SJCRH30 (cell line): ENCODE data around the gene MCRS1. TPM values are rescaled to one million over a fixed set of nuclear protein-coding genes. Genes with fewer than 3 reads are reported as not detected.

Experiments used
- DNase-seq, 2 experiments: peaks; one replicate each; pipeline ENCODE4 v3.0.0-alpha.2; 2015 to 2020
- H3K27ac ChIP-seq: fragments of 250-450 bp; sonication (Bioruptor Pico); 2 replicates; pipeline ENCODE4 v1.5.1; 2020; ENCODE audit warnings: mild to moderate bottlenecking, moderate library complexity
- H3K27me3 ChIP-seq: fragments of 250-450 bp; sonication (Bioruptor Pico); 2 replicates; pipeline ENCODE4 v1.5.1; 2020; ENCODE audit warnings: mild to moderate bottlenecking, moderate library complexity
- H3K36me3 ChIP-seq: fragments of 250-450 bp; sonication (Bioruptor Pico); 2 replicates; pipeline ENCODE4 v1.5.1; 2020; ENCODE audit warnings: mild to moderate bottlenecking, moderate library complexity
- H3K4me1 ChIP-seq: fragments of 250-450 bp; sonication (Bioruptor Pico); 2 replicates; pipeline ENCODE4 v1.5.1; 2020; ENCODE audit warnings: mild to moderate bottlenecking, moderate library complexity
- H3K4me3 ChIP-seq: fragments of 250-450 bp; sonication (Bioruptor Pico); 2 replicates; pipeline ENCODE4 v1.5.1; 2020; ENCODE audit warnings: mild to moderate bottlenecking, moderate library complexity
- H3K9me3 ChIP-seq: fragments of 250-450 bp; sonication (Bioruptor Pico); replicated peaks from 2 replicates; pipeline ENCODE4 v1.5.1; 2020; ENCODE audit warnings: mild to moderate bottlenecking, moderate library complexity
- total RNA-seq: library from RNA; depleted of rRNA; stranded (reverse); fragments of >200 nt; shearing (Covaris generic); gene quantifications from 2 replicates; pipeline ENCODE4 v1.2.3, GENCODE V29; 2014

The MCRS1 gene
- total RNA-seq, 1 experiment from 2014 or later, result 55.9 TPM

GRCh38 chr12:49588281-49588680, 20.3 kb upstream of the MCRS1 start:
- no peak for DNase-seq
- Histone ChIP-seq H3K4me3 (no peak overlapping the region), H3K9me3 (no peaks in the 10 kb centered on the region), H3K4me1 (peaks cover 7% of the 10 kb centered on the region), H3K27ac (no peak overlapping the region), H3K27me3 (no peaks in the 10 kb centered on the region), H3K36me3 (peaks cover 7% of the 10 kb centered on the region; the same call in 1 of the 2 replicates)

- peaks cover 7% of the 10 kb centered on the region; the same call in 1 of the 2 replicates for H3K36me3 ChIP-seq
- no peaks in the 10 kb centered on the region for H3K9me3 ChIP-seq
- no peak for DNase-seq
- no peak overlapping the region for H3K27ac ChIP-seq
- no peaks in the 10 kb centered on the region for H3K27me3 ChIP-seq
- H3K4me1 ChIP-seq, result peaks cover 7% of the 10 kb centered on the region
- H3K4me3 ChIP-seq, result no peak overlapping the region
These were observed 19.4 kb upstream of the MCRS1 start for GRCh38 chr12:49587174-49587908.

DNA sequence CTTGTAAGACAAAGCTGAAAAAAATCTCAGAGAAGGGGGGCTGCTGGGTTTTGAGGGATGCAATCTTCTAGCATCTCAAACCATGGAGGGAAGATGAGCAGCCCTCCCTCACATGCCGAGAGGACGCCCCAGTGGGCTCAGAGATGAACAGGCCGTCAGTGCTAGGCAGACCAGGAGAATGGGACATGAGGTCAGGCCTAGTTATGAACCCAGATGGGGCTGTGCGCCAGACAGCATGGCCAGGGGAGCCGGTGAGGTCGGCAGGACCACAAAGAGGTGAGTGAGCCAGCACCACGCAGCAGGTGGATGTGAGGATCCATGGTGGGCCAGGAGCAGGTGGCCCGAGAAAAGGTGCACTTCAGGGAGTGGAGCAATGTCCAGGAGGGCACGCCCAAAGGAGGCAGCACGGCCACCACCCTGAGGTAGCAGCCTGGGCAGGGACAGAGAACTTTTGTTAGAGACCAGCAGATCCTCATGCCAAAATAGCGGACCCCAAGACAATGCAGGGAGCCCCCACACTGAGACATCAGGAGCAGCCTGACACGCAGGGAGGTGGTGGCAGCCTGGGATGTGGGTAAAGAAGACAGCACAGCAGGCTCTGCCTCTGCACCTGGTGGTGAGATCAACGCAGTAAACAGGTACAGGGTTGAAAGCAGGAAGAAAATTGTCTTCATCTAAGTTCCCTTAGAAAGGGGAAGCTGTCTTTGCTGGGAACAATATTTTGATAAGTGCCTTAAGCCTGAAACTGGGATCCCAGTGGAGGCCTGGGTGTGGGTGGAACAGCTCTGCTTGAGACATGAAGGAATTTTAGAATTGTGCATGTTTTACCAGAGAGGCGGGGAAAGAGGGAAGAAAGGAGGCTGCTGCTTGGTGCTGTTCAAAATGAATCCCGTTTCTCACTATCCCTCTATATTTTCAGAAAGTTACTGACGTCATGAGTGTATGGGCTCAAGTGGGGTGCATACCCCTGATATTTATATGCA, 17.8 kb upstream of the MCRS1 start:
- Histone ChIP-seq H3K4me3 (no peak overlapping the region), H3K4me1 (peaks cover 14% of the 10 kb centered on the region), H3K27ac (no peak overlapping the region), H3K36me3 (0 out of 2 replicates have a peak, but pooled peaks cover 2% of the 10 kb centered on the region), H3K27me3 (no peaks in the 10 kb centered on the region), H3K9me3 (no peaks in the 10 kb centered on the region)
- DNase-seq, result no peak

- Histone ChIP-seq H3K27me3 (no peaks in the 10 kb centered on the region), H3K9me3 (no peaks in the 10 kb centered on the region), H3K4me3 (no peak overlapping the region), H3K36me3 (no peaks in the 10 kb centered on the region), H3K27ac (no peak overlapping the region), H3K4me1 (peaks cover 18% of the 10 kb centered on the region)
- DNase-seq, result no peak
These were observed 16.6 kb upstream of the MCRS1 start for GRCh38 chr12:49584591-49584990.

- no peaks in the 10 kb centered on the region for H3K9me3 ChIP-seq
- no peaks in the 10 kb centered on the region for H3K36me3 ChIP-seq
- DNase-seq, result peak; percentile 42 to 48
- peaks cover 13% of the 10 kb centered on the region; the same call in 1 of the 2 replicates for H3K4me1 ChIP-seq
- H3K4me3 ChIP-seq, result no peak overlapping the region
- H3K27ac ChIP-seq, result no peak overlapping the region
- H3K27me3 ChIP-seq, result no peaks in the 10 kb centered on the region
These were observed 15.6 kb upstream of the MCRS1 start for GRCh38 chr12:49583366-49584094.

DNA sequence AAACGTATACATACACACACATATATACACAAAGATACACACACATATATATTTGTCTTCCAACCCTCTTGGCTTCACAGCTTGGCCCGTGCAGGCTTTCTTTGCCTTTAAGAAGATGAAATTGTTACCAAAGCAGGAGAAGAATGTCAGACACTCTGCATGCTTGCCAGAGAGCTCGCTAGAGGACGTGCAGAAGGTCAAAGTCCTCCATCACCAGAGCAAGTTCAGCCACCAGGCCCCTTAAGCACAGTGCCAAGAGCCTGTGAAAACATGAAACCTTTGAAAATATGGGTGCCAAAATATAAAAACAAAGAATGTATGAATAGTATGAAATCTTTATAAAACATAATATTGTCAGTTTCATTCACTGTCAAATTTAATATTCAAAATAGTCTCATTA, 14.9 kb upstream of the MCRS1 start:
- no peaks in the 10 kb centered on the region for H3K27me3 ChIP-seq
- no peaks in the 10 kb centered on the region for H3K9me3 ChIP-seq
- no peak overlapping the region for H3K27ac ChIP-seq
- DNase-seq, result no peak
- H3K4me1 ChIP-seq, result peaks cover 15% of the 10 kb centered on the region; the same call in 1 of the 2 replicates
- no peaks in the 10 kb centered on the region for H3K36me3 ChIP-seq
- H3K4me3 ChIP-seq, result no peak overlapping the region

GRCh38 chr12:49582201-49582600, 14.3 kb upstream of the MCRS1 start:
- Histone ChIP-seq H3K4me3 (no peak overlapping the region), H3K9me3 (no peaks in the 10 kb centered on the region), H3K36me3 (no peaks in the 10 kb centered on the region), H3K4me1 (peaks cover 15% of the 10 kb centered on the region; the same call in 1 of the 2 replicates), H3K27me3 (no peaks in the 10 kb centered on the region), H3K27ac (no peak overlapping the region)
- no peak for DNase-seq

GRCh38 chr12:49580572-49581535, 12.9 kb upstream of the MCRS1 start:
- Histone ChIP-seq H3K27ac (no peak overlapping the region), H3K4me3 (no peak overlapping the region), H3K27me3 (no peaks in the 10 kb centered on the region), H3K9me3 (no peaks in the 10 kb centered on the region), H3K4me1 (peaks cover 15% of the 10 kb centered on the region; the same call in 1 of the 2 replicates), H3K36me3 (peaks cover 3% of the 10 kb centered on the region)
- peak; percentile 91 to 97 for DNase-seq

- H3K9me3 ChIP-seq, result no peaks in the 10 kb centered on the region
- H3K4me1 ChIP-seq, result peaks cover 15% of the 10 kb centered on the region; the same call in 1 of the 2 replicates
- peak; percentile 41 to 57 for DNase-seq
- no peaks in the 10 kb centered on the region for H3K27me3 ChIP-seq
- no peak overlapping the region for H3K27ac ChIP-seq
- H3K4me3 ChIP-seq, result no peak overlapping the region
- H3K36me3 ChIP-seq, result peaks cover 5% of the 10 kb centered on the region
These were observed 10.7 kb upstream of the MCRS1 start for GRCh38 chr12:49578471-49579112.

DNA sequence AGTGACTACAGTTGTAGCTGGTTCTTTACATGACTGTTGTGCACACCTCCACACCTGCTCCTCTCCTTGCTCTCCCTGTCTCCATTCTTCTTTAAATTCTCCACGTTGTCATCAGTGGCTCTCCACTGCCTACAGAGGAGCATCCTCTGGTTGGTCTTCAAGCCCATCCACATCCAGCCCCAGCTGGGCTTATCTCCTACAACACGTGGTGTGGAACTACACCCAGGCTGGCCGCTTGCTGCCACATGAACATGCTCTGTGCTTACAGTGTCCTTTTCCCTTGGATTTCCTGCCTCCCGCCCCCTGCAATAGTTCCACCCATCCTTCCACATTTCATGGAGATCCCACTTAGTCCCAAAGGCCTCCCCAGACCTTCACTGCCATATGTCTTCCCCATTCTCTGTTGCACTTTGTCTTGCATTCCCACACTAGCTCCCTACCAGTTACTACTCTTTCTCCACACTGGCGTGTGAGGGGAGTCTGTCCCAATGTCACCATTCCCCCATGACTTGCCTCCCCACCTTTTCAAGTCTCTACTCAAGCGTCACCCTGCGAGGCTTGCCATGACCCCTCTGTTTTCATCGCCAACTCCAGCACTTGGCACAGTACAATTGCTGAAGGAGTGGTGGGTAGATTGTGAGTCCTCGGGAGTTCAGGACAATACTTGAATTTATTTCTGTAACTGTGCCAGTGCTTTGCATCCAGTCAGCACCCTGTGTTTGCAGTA, 9.8 kb upstream of the MCRS1 start:
- H3K4me1 ChIP-seq, result peaks cover 15% of the 10 kb centered on the region; the same call in 1 of the 2 replicates
- no peak overlapping the region for H3K4me3 ChIP-seq
- no peaks in the 10 kb centered on the region for H3K27me3 ChIP-seq
- no peaks in the 10 kb centered on the region for H3K9me3 ChIP-seq
- no peak overlapping the region for H3K27ac ChIP-seq
- peaks cover 5% of the 10 kb centered on the region for H3K36me3 ChIP-seq
- no peak for DNase-seq

DNA sequence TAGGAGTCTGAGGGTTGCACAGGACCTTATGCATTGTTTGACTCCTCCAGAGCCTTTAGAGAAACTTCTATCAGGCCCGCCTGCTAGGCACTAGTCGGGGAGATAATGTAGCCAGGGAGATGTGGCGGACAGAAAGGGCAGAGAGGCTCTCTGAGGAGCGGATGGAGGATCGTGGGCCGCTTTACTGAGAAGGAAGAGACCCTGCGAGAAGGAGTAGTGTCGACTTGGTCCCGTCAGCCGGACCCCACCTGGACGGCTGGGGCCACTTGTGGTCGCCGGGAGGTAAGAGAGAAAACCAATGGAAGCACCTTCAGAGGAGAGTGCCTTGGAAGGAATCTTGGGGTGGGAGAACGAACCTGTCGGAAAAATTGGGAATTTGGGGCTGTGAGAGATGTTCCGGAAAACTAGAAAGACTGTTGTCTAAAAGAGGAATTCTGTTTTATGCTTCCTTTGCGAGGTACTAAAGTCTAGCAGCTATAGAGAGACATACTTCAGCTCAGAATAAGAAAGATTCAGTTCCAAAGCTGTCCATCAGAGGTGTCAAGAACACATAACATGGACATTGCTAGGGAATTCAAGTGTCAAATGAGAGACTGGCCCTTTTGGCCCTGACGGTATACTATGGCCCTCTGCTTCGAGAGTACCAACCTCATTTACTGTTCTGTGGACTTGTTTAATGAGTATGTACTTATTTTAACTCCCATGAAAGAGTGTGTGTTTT, 660 bp upstream of the MCRS1 start:
- H3K9me3 ChIP-seq, result no peaks in the 10 kb centered on the region
- no peaks in the 10 kb centered on the region for H3K4me1 ChIP-seq
- H3K4me3 ChIP-seq, result peak overlapping the region; percentile 99
- peak overlapping the region; percentile 97 for H3K27ac ChIP-seq
- H3K36me3 ChIP-seq, result no peaks in the 10 kb centered on the region; the same call in 1 of the 2 replicates
- H3K27me3 ChIP-seq, result no peaks in the 10 kb centered on the region
- peak in 1 of 2 experiments; percentile 30 for DNase-seq

- no peaks in the 10 kb centered on the region for H3K9me3 ChIP-seq
- no peak for DNase-seq
- H3K27me3 ChIP-seq, result no peaks in the 10 kb centered on the region
- peaks cover 9% of the 10 kb centered on the region for H3K36me3 ChIP-seq
- peak overlapping the region; percentile 99 for H3K4me3 ChIP-seq
- H3K27ac ChIP-seq, result peak overlapping the region; percentile 97
- no peaks in the 10 kb centered on the region for H3K4me1 ChIP-seq
These were observed 686 bp downstream of the MCRS1 start for GRCh38 chr12:49567302-49567610.
